B cell (primary cell): Measurements from ENCODE around the gene HNRNPAB.

Source experiments
- EZH2 ChIP-seq: IDR thresholded peaks from 2 replicates; pipeline ENCODE4 v1.6.1; 2012; ENCODE audit warnings: borderline replicate concordance, low read depth, mild to moderate bottlenecking, moderate library complexity, low read length; ENCODE audit not compliant: insufficient read depth, poor library complexity, severe bottlenecking
- TF ChIP-seq, protein P1 (sequence below): fragments of 200-600 bp; IDR thresholded peaks from one replicate; pipeline ENCODE4 v1.8.0; 2022; ENCODE audit warnings: antibody characterized with exemption, mild to moderate bottlenecking

- TF ChIP-seq, protein P1, sequence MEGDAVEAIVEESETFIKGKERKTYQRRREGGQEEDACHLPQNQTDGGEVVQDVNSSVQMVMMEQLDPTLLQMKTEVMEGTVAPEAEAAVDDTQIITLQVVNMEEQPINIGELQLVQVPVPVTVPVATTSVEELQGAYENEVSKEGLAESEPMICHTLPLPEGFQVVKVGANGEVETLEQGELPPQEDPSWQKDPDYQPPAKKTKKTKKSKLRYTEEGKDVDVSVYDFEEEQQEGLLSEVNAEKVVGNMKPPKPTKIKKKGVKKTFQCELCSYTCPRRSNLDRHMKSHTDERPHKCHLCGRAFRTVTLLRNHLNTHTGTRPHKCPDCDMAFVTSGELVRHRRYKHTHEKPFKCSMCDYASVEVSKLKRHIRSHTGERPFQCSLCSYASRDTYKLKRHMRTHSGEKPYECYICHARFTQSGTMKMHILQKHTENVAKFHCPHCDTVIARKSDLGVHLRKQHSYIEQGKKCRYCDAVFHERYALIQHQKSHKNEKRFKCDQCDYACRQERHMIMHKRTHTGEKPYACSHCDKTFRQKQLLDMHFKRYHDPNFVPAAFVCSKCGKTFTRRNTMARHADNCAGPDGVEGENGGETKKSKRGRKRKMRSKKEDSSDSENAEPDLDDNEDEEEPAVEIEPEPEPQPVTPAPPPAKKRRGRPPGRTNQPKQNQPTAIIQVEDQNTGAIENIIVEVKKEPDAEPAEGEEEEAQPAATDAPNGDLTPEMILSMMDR: no peak
- no peak for TF ChIP-seq EZH2
These were observed 19.5 kb downstream of the HNRNPAB start for GRCh38 chr5:178223828-178224335.
